Stimulated activated CD8-positive, alpha-beta memory T cell treated with anti-CD3 and anti-CD28 coated beads, Interleukin-7, amount 100 ng/mL, for 1 hour (primary cell): Measurements from ENCODE around the gene ADPRM.

ENCODE experiments used
- DNase-seq, 2 donors: peaks; one replicate each; pipeline ENCODE4 v3.0.0-alpha.2; 2020; ENCODE audit warnings: low read depth in 2 of 2

ADPRM gene

GRCh38 chr17:10741416-10742135 is 44.2 kb downstream of the ADPRM start:
- DNase-seq = no peak

GRCh38 chr17:10742431-10742830 is 45.0 kb downstream of the ADPRM start:
- DNase-seq = no peak

DNA sequence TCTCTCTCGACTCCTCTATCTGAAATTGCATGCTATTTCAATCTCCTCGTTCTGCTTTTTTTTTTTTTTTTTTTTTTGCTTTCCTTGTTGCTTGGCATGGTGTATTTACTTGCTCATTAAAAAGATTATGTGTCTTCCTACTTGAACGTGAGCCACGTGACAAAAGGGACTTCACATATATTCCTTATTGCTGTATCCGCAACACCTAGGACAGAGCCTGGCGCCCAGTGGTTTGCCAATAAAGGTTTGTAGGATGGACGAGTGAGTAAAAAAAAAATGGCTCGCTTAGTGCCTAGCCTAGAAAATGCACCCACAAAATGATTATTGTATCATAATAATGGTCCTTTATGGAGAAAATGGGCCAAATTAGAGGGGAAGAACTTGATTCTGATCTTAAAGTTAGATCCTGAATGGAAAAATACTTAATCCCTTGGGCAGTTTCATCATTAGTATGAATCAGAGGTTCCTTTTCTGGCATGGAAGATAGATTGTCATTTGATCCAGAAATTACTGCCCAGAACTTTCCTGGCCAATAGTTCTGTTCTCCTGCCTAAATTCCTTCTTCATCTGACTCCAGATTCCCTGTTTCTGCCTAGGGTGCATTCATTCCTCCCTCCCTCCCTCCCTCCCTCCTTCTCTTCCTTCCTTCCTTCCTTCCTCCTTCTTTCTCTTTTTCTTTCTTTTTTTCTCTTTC is 46.1 kb downstream of the ADPRM start:
- DNase-seq = no peak

GRCh38 chr17:10744501-10745000 is 47.2 kb downstream of the ADPRM start:
- no peak for DNase-seq

DNA sequence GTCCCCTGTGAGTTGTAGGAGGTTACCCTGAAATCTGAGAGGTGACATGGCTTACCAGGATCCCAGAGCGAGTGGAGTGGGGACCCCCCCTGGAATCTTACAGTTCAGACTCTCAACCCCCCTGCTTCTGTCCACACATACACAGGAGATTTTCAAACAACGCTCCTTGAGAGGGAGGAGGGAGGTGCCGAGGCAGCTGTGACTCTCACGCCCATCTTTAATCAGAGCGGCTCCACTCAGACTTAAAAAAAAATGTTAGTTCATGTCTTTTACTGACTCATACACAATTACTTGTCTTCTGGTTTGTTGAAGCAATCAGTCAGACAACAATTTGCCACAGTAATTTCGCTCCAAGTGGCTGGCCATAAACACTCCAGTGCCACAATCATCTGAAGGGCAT is 47.8 kb downstream of the ADPRM start:
- no peak for DNase-seq

- DNase-seq = no peak
Observed at GRCh38 chr17:10748531-10749181, 51.3 kb downstream of the ADPRM start.

- no peak for DNase-seq
Observed at GRCh38 chr17:10750210-10750609, 52.8 kb downstream of the ADPRM start.

- DNase-seq = no peak
Observed at GRCh38 chr17:10751563-10751962, 54.2 kb downstream of the ADPRM start.

DNA sequence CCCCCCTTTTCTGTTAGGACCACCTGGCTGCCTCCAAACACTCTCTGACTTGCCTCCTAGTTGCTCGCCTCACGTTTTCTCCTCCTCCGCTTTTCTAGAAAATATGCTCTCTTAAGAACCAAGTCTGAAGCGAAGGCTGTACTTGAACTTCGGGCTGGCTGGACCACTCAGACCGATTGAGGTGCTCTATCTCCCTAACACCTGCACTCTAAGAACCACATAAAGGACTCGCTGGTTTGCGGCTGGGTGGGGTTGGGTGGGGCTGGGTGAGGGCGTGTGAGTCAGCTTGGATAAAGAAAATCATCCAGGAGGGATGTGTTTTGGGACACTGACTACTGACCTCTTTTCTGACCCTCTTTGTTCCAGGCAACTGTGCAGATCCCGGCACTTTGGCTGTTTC is 55.3 kb downstream of the ADPRM start:
- no peak for DNase-seq

- no peak for DNase-seq
Observed at GRCh38 chr17:10754109-10754508, 56.7 kb downstream of the ADPRM start.

- no peak for DNase-seq
Observed at GRCh38 chr17:10754861-10755591, 57.6 kb downstream of the ADPRM start.

DNA sequence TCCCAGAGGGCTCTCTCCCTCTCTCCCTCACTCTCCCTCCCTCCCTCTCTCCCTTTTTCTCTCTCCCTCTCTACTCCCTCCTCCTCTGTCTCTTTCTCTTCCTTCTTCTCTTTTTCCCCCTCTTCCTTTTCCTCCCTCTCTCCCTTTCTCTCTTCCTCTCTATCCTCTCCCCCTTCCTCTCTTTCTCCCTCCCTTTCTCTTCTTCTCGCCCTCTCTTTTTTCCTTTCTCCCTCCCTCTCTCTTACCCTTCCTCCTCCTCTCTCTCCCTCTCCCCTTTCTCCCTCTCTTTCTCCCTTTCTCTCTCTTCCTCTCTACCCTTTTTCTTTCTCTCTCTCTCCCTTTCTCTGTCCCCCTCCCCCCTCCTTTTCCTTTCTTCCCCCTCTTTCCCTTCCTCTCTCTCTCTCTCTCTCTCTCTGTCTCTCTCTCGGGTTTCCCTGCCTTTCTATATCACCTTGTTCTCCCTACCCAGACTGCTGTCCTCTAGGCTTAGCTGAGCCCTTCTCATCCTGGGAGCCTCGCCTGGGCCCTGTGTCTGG is 58.3 kb downstream of the ADPRM start:
- DNase-seq = no peak

GRCh38 chr17:10756185-10756584 is 58.8 kb downstream of the ADPRM start:
- DNase-seq = no peak

DNA sequence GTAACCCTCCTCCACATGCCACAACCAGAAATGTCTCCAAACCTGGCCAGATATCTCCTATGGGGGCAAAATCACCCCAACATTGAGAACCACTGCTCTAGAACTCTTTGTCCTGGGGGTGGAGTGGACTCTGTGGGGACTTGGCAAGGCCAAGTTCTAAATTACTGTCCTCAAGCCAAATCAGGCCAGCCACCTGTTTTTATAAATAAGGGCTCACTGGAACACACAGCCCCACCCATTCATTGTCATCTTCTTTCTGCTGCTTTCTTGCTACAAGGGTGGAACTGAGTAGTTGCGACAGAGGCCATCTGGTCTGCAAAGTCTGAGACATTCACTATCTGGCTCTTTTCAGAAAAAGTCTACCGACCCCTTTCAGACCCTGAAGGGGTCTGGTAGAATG is 59.2 kb downstream of the ADPRM start:
- no peak for DNase-seq

DNA sequence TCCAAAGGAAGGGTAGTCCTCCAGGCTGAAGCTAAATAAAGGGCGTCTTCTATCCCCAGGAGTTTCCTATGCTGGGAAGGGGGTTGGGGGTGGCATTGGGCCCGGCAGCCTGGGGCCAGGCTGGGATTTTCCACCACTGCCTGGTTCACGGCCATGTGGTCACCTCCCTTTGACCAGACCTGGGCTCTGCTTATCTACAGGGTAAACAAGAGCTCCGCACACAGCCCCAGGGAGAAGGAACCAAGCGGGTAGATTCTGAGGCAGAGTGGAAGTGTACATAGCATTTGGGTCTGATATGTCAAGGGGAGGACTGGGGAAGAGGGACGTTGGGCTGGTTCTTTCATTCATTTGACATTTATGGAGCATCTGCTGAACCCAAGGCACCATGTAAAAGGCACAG is 59.7 kb downstream of the ADPRM start:
- DNase-seq = no peak

GRCh38 chr17:10757647-10758046 is 60.3 kb downstream of the ADPRM start:
- DNase-seq = no peak

DNA sequence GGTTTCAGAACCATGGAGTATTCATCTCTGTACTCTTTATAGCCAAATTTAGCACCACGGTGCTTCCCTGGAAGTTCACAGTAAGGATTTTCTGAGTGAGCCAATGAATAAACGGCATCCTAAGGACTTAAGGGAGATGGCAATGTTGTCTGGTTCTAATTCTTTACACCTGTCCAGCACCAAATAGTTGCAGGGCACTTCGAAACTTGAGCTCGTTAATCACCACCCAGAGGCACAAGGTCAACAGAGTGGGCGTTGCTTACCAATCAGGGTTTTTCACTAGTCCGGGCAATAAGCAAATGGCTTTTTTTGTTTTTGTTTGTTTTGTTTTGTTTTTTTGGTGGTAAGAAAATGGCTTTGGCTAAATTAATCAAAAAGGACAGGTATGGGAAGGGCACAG is 60.7 kb downstream of the ADPRM start:
- DNase-seq = no peak
